Fibroblast of pulmonary artery (primary cell): Measurements from ENCODE around the gene SGK1.

Experiments
- DNase-seq: peaks from one replicate; pipeline ENCODE4 v3.0.0-alpha.2; 2010; ENCODE audit warnings: low read depth
- H3K4me3 ChIP-seq: replicated peaks from 2 replicates; pipeline ENCODE4 v1.5.1; 2011; ENCODE audit warnings: low read depth, mild to moderate bottlenecking, control low read depth, low read length, moderate library complexity
- CTCF ChIP-seq: IDR thresholded peaks from 2 replicates; pipeline ENCODE4 v1.5.1; 2011; ENCODE audit warnings: mild to moderate bottlenecking, control low read depth, low read length, inconsistent platforms; ENCODE audit errors: missing control alignments

The SGK1 gene

GRCh38 chr6:134134654-134135053 is 183.3 kb downstream of the SGK1 start:
- TF ChIP-seq CTCF, result no peak
- no peak for DNase-seq
- no peak overlapping the region for H3K4me3 ChIP-seq

GRCh38 chr6:134132494-134133141 is 185.3 kb downstream of the SGK1 start:
- peak; percentile 15 for DNase-seq
- no peak for TF ChIP-seq CTCF
- no peak overlapping the region for H3K4me3 ChIP-seq

GRCh38 chr6:134131530-134132139 is 186.3 kb downstream of the SGK1 start:
- TF ChIP-seq CTCF, result no peak
- H3K4me3 ChIP-seq, result no peak overlapping the region
- DNase-seq, result no peak

GRCh38 chr6:134128146-134128545 is 189.8 kb downstream of the SGK1 start:
- no peak overlapping the region for H3K4me3 ChIP-seq
- TF ChIP-seq CTCF, result no peak

GRCh38 chr6:134123666-134124208 is 194.2 kb downstream of the SGK1 start:
- peak; percentile 58 for TF ChIP-seq CTCF
- H3K4me3 ChIP-seq, result no peak overlapping the region
- DNase-seq, result peak; percentile 88

More at GRCh38 chr6:134128146-134128545, 189.8 kb downstream of the SGK1 start:
- no peak for DNase-seq

- no peak for TF ChIP-seq CTCF
- H3K4me3 ChIP-seq, result no peak overlapping the region
- DNase-seq, result no peak
These were observed 195.1 kb downstream of the SGK1 start for GRCh38 chr6:134122775-134123174.
